Measurements from ENCODE around the gene JHY.

JHY gene

DNA sequence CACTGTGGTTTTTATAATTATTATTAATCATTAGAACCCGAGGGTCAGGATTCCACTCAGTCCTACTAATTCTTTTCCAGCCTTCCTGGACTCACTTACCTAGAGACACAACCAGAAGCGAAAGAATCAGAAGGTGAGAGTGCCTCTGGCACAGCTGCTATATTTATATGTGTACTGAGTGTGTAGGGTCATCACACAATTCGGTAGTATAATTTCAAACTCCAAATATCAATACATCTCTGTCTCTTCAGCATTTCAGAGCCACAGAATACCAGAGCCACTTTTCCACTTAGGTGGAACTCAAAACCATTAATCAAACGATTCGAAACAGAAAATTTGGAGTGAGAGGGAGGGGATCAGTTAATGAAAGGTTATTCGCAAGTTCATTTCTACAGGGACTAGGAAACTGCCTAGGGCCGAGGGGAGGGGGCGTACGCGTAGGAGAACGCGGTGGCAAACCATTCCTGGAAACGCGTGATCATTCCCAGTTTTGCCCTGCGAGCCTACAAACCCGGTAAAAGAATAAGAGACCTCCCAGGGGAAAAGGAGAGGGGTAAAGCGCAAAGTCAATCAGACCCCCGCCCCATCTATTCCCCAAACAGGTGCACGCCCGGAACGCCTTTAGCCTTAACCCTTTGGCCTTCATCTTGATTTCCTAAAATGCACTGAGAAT is 93.6 kb downstream of the JHY start:
- no peak for DNase-seq

DNA sequence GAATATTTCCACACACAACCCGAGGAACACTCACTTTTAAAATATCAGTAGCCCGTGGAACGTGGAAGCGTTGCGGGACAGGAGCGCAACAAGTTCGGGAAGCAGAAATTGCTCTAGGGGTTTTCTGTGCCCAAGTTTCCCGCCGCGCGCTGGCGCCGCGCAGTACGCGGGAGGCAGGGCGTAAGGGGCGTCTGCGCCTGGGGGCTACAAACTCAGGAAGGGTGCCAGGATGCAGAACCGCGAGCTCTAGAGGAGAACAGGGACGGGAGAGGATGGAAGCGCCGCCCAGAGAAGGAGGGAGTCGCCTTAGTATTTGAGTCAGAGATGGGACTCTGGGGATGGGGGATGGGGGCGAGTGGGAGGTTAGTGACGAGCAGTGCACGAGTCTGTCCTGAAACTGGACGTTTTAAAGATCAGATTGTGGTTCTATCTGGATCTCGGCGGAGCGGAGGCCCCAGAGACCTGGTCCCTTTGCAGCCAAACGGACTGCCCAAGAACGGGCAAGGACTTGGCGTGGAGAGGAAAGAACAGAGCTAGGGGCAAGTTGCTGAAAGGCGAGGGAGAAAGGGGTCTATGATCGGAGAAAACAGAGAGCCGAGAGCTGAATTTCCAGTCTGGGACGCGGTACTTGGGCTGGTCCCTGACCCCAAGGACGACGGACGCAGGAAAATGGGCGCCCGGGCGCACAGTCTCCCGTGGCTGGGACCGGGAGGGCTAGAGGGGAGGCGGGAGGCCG is 94.3 kb downstream of the JHY start:
- DNase-seq, result no peak

DNA sequence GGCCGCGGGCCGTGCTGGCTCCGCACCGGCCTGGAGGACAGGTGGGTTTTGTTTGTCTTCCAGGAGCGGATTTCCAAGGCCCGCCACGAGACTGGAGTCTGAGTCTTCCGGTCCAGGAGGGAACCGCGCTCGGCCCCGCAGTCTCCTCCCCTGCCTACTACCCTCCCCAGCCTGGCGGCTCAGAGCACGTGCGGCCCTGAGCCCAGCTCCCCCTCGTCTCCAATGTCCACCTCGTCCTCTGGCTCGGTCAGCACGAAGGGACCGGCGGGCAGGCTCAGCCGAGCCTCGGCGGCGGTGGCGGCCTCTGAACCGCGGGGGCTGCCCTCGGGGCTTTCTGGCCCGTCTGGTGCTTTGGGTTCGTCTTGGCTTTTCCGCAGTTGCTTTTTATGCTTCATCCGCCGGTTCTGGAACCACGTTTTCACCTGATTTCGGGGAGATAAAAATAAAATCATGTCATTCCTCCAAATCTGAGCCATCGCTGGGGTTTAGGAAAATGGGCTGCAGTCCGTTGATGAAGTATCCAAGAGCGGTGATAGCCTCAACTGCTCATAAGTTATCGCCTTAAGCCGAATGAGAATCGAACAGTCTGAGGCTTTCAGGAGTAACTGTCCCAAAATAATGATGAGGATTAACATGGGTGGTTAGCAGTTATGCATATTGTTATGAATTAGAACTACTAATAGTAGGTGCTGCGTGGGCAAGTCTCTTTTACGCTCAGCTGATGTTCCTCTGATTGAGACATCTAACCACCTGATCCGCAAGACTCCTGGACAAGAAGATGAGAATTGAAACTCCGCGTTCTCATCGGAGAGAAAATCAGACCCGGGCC is 95.1 kb downstream of the JHY start:
- no peak for DNase-seq

DNA sequence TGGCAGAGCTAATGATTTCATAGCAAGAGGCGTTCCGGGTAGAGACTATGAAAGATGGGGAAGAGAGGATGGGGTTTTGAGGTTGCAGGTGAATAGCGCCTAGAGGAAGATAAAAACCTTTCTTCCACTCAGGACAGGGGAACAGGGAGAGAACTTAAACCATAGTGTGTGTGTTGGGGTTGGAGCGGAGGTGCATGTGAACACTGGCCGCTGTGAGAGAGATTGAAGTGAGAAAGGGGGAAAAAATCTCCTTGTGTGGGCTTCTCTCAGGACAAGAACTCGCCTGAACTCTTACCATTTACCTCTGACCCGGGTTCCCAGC is 95.7 kb downstream of the JHY start:
- DNase-seq, result no peak

DNA sequence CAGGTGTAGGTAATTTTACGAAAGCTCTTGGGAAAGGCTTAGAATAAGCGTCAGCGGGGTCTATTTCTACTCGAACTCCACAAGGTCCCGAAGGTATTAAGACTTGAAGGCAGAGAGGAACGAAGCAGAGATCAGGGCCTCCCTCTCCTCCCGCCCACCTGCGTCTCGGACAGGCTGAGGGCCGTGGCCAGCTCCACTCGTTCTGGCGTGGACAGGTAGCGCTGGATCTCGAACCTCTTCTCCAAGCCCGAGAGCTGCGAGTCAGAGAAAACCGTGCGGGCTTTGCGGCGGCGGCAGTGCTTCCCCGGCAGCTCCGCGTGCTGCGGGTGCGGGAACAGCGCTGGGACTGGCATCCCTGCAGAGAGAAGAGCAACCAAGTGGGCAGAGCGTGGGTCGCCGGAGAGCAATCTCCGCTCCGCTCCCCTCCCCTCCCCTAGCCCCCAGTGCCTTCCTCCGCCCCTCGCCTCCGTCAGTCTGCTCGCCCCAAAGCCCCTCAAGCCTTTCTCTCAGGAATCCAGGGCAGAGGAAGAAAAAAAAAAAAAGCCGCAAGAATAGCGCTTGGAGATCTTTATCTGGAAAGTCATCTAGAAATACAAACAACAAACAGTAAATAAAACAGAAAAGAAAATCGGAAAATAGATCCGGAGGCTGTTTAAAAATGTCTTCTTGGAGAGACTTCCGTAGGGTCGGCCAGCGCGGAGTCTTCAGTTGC is 96.7 kb downstream of the JHY start:
- no peak for DNase-seq

DNA sequence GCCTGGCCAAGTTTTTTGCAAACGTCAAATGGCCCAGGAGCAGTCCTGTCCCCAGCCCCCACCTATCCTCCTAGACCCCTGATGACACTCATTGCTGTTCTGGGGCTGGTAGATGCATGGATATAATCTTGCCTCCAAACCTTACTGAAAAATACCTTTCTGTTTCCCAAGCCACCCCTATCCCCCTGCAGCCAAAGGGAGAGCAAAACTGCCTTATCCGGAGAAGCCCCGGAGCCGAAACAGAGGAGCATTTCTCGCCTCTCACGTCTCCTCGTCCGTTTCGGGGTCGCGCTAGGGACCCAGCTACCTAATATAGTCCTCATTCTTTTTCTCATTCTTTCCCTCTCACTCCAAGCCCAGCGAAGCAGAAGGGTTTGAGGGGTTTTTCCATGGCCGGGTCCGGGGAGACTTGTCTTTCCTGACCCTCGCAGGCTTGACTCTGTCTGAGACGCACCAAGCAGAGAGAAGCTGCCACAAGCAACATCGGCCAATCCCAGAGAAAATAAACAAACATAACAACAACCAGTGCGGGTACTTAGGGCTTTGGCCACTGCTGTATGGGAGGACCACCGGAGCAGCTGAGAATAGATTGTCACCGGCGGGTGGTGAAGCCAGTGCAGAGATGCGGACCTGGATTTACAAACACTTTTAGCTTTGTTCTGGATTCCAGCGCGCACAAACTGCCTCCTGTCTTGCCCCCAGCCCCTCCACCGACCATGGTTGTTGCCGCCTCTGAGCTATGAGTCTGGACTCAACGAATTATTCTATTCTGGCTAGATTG is 97.4 kb downstream of the JHY start:
- DNase-seq, result no peak

DNA sequence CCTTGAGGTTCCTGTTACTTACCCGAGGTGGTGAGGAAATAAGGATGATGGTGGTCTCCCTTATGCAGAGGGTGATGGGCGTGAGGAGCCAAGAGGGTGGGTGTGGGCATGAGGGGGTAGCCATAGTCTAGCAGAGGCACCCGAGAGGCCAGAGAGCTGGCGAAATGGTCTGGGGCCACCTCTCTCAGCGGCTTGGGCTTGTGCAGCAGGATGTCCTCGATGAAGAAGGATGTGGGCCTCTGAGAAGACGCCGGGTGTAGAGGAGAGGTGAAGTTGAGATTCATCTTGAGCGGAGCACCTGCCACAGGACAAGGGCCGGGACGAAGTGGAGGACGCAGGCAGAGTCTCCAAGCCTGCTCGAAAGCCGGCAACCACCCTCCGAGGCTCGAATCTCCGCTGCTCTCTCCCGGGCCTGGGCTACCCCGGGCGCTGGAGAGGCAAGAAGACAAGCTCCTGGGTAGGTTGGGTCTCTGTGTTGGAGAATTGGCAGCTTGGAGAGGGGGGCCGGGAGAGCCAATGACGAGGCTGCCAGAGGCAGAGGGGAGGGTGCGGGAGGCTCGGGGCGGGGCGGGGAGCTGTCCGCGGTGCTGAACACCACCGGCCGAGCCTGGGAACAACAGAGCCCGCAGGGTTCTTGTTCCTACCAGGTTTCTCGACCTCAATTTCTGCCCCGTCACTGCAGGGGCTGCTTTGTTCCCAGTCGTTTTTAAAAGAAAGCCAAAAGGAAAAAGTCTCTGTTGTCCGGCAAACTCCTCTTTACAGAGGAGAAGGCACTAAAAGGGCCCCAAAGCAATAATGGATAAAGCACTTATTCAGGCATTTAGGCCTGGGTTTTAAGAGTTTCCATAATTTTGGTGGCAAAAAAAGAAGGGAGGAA is 99.1 kb downstream of the JHY start, which contains the start of gene BSX:
TSS of gene BSX (minus strand) at position 447 of the 877 bp plus-strand sequence. CDS start at position 284, 163 bp downstream.
- DNase-seq, result no peak

DNA sequence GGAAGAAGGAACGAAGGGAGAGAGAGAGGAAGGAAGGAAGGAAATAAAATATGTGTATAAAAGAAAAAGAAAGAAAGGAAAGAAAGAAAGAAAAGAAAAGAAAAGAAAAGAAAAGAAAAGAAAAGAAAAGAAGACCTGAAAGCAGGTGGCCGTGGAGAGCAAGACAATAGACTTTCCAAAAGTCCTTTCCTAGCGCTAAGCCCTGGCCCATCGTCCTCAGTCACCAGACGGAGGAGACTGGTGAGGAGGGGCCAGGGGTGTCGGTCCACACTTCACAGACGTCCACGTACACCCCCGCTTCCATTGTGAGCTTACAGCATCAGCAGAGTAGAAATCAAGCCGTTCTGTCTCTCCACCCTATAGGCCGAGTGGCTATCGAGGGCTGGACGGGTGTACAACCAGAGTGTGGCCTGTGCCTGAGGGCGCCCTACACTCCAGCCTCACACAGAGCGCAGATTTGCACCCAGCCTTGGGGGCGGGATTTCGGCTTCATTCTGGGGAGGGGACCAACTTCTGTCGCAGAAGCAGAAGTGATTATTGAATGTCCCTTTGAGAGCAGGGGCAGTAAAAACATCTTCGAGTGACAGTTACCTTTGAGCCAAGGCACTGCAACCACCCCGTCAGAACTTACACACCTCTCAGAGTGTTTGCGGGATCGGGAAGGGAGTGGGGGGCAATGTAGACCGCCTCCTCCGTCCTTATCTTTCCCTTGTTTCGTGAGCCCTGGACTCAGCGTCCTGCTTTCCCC is 101.1 kb downstream of the JHY start:
- no peak for DNase-seq

DNA sequence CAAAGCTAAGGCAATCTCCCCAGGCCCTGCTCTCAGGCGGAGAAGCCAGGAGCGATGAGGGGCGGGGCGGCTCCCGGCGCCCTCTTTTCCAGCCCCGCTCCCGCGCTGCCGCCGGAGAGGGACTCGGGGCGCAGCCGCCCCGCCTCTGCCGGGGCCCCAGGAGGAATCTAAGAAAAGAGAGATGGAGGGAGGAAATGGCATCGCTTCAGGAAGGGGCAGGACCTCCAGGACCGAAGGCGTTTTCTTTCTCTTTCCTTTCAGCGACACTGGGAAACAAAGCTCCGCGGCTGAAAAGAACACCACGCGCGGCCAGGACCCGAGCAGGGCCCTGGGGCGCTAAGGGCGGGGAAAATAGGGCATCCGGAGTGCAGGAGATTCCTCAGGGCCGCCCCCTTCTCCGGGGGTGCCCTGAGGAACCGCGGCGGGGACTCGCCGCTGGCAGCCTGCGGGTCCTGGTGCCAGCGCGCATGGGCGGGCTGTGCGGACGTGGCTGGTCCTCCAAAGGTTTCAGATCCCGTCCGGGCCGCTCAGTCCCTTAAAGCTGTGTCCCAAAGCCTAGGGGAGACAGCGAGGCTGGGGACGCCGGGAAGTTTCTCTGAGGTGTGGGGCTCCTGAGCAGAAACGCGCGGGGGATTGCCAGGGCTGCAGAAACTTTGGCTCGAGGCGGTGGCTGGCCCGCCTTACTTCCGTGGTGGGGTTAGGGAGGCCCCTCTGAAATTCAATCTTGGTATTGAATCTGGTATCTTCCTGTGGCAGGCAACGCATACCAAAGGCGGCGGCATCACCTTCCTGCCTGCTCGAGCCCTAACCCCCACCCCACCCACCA is 101.8 kb downstream of the JHY start:
- no peak for DNase-seq

DNA sequence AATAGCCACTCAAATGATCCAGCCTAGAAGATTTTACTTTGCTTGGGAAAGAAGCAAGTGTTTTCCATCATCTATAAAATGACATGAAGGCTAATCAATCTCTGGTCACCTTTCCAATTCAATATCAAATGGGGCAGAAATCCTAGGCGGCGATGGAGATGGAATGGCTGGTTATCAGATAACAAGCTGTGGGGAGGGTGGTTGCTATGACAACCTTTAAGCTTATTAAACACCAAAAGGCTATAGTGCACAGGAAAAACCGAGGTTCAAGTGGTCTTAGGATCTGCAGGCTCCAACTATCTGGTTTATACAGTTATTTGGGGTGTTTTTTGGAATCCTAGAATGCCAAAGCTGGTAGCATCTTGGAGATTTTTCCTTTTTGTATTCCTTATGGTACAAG is 113.0 kb downstream of the JHY start:
- no peak for DNase-seq

DNA sequence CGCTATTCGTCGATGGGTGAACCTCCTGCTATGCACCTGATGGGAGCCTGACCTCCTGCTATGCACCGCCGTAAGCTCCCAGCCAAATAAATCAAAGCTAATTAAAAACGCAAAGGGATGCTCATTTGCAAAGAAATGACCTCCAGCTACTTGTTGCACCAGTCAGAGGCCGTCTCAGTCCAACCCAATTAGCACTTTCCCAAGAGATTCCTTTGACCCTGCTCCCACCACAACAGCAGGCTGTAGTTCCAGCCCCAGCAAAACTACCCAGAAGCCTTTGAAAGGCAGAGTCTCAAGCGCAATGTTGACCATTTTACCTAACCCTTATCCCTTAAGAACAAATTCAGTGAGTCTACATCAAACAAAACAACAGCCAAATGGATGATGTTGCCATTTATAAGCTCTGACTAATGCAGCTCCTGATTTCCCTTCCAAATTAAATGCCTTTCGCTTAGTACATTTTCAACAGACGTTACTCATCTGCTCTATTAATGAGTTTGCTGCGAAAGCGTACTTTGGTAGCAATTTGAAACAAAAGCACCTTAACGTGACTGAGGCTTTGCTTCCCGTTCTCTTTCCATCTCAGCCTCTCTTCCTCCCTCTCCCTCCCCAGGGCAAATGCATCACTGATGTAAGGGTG is 116.3 kb downstream of the JHY start:
- DNase-seq, result no peak

DNA sequence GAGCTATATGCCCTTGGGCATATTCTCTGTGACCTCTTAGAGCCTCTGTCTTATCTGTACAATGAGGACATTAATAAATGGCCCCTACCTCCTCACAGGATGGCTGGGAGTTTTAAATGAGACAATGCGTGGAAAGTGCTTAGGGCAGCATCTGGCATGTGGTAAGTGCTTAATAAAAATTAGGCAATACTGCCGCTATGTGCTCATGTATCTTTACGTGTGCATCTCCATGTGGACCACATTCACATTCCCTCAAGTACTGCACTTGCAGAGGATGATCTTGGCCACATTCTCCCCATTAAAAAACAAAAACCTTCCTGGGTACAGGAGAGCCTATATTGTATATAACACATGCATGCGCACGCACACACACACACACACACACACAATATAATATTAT is 118.2 kb downstream of the JHY start:
- DNase-seq, result no peak

DNA sequence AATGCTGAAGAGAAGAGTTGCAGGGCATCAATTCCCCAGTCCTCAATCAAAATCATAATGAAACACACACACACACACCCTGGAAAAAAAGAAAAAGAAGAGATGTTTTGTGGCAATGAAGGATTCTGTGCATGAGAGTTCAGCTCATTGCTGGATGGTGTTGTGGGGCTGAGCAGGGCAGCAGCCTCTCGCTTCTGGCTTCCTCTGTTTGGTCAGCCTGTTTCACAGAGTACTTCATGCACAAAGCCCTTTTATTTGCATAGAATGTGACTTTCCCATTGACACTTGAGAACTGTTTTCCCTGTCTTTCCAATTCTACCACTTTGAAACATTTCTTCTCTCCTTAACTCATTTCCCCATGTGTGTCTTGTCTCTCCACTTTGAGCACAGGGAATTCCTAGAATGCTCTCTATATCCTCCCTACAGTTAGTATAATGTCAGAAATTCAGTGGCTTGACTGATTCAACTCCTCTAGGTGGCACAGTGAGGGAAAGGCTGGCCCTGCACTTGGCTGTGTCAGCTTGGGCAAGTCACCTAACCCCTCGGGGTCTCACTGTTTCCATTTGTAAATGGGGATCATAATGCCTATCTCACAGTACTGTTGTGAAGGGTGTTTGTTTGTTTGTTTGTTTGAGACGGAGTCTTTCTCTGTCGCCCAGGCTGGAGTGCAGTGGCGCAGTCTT is 124.4 kb downstream of the JHY start:
- no peak for DNase-seq

All from SIG-M5 (cell line).